ENCODE measurements around the gene GATAD2B.
"Not testable (repeated sequence)": the region's sequence is repeated elsewhere in the genome, so short reads cannot be mapped to it uniquely, and the experiment has no call there.

- not testable (repeated sequence) for TF ChIP-seq EZH2 (IDR thresholded peaks at IDR 0.05; ENCODE audit: borderline replicate concordance, low read length); CTCF (IDR thresholded peaks at IDR 0.05; ENCODE audit: low read length)
These were observed 31.7 kb downstream of the GATAD2B start for GRCh38 chr1:153891042-153891441.

All from OCI-LY1 (cell line).